ENCODE data around the gene GPR35. TPM values are rescaled to one million over a fixed set of nuclear protein-coding genes. Genes with fewer than 3 reads are reported as not detected.

The GPR35 gene
- total RNA-seq, 1 donor from 2014 or later = 0.34 TPM

DNA sequence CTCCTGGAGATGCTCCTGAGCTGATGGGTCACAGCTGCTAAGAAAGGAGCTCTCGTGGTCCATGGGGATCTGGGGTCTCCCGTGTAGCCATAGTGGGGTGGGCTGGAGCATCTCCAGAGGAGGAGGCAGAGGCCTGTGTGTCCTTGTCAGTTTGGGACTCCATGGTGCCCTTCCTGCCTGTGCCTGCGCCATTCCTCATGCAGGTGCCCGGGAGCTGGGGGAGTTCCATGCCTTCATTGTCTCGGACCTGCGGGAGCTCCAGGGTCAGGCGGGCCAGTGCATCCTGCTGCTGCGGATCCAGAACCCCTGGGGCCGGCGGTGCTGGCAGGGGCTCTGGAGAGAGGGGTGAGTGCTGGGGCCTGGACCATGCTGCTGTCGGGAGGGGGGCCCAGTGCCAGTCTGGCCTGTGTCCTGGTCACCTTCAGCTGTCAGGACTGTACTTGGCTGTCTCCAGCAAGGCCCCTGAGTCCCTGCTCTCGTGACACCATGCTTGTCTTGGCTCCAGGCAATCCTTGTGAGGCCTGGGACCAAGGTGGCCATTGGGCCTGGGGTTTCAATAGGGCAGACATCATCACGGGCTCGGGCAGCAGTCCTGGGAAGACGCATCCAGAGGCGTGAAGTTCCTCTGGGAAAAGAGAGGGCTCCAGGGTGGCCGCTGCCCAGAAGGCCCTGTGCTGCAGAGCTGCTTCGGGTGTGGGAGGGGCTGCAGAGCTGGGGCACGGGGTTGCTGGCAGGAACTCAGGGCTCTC, 31.4 kb upstream of the GPR35 start:
- Mint-ChIP-seq H3K27ac (no peak overlapping the region), H3K4me1 (peaks cover 3% of the 10 kb centered on the region), H3K4me3 (no peak overlapping the region), H3K9me3 (no peaks in the 10 kb centered on the region), H3K36me3 (peaks cover 6% of the 10 kb centered on the region), H3K27me3 (ENCODE audit: insufficient read depth, low read depth) (no peaks in the 10 kb centered on the region)
- Histone ChIP-seq H2AFZ (replicated peaks) (no peak overlapping the region), H3K4me1 (no peaks in the 10 kb centered on the region), H3K4me2 (no peak overlapping the region), H3K9me3 (ENCODE audit: low read depth) (no peaks in the 10 kb centered on the region), H3K9ac (no peak overlapping the region), H3K4me3 (no peak overlapping the region), H3K27ac (no peak overlapping the region), H3K27me3 (no peaks in the 10 kb centered on the region), H3K36me3 (no peaks in the 10 kb centered on the region), H3K79me2 (ENCODE audit: low read depth) (peaks cover 17% of the 10 kb centered on the region), H4K20me1 (ENCODE audit: low read depth) (peaks cover 16% of the 10 kb centered on the region), H3F3A (ENCODE audit: low read depth) (no peaks in the 10 kb centered on the region)
- TF ChIP-seq EZH2 (IDR thresholded peaks at IDR 0.05) (no peak), EZH2phosphoT487 (IDR thresholded peaks at IDR 0.05) (no peak)
- TF ChIP-seq, protein P1, sequence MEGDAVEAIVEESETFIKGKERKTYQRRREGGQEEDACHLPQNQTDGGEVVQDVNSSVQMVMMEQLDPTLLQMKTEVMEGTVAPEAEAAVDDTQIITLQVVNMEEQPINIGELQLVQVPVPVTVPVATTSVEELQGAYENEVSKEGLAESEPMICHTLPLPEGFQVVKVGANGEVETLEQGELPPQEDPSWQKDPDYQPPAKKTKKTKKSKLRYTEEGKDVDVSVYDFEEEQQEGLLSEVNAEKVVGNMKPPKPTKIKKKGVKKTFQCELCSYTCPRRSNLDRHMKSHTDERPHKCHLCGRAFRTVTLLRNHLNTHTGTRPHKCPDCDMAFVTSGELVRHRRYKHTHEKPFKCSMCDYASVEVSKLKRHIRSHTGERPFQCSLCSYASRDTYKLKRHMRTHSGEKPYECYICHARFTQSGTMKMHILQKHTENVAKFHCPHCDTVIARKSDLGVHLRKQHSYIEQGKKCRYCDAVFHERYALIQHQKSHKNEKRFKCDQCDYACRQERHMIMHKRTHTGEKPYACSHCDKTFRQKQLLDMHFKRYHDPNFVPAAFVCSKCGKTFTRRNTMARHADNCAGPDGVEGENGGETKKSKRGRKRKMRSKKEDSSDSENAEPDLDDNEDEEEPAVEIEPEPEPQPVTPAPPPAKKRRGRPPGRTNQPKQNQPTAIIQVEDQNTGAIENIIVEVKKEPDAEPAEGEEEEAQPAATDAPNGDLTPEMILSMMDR (IDR thresholded peaks at IDR 0.05) = no peak
- no peak for DNase-seq (ENCODE audit: low spot score)

DNA sequence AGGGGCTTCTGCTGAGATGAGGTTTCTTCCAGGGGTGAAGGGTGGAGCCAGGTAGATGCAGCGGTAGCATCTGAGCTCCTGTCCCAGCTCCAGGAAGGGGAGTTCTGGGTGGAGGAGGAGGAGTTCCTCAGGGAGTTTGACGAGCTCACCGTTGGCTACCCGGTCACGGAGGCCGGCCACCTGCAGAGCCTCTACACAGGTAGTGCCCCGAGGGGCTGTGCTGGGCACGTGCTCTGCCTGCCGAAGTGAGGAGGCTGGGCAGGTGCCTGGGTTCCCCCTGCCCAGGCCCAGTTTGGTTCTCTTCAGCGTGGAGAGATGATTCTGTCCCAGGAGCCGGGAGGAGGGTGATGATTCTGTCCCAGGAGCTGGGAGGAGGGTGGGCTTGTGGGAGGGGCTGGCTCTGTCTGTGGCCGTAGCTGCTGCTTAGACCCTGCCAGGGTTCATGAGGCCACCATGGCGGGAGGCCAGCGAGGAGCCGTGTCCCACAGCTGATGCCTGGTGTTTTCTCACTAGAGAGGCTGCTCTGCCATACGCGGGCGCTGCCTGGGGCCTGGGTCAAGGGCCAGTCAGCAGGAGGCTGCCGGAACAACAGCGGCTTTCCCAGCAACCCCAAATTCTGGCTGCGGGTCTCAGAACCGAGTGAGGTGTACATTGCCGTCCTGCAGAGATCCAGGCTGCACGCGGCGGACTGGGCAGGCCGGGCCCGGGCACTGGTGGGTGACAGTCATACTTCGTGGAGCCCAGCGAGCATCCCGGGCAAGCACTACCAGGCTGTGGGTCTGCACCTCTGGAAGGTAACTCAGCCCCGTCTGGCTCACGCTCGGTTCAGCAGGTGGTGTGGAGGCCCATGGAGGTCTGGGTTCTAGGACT, 30.5 kb upstream of the GPR35 start:
- no peak overlapping the region for H3K4me3 Mint-ChIP-seq
- TF ChIP-seq, protein P1 (IDR thresholded peaks at IDR 0.05) = no peak
- TF ChIP-seq EZH2phosphoT487 (IDR thresholded peaks at IDR 0.05) (no peak), EZH2 (IDR thresholded peaks at IDR 0.05) (no peak)
- Histone ChIP-seq H3K4me2 (no peak overlapping the region), H3K4me1 (no peaks in the 10 kb centered on the region), H3K36me3 (no peaks in the 10 kb centered on the region), H2AFZ (replicated peaks) (no peak overlapping the region), H3K79me2 (ENCODE audit: low read depth) (peaks cover 9% of the 10 kb centered on the region), H3K9me3 (ENCODE audit: low read depth) (no peaks in the 10 kb centered on the region), H3K9ac (no peak overlapping the region), H3K27ac (no peak overlapping the region), H3K4me3 (no peak overlapping the region), H4K20me1 (ENCODE audit: low read depth) (peaks cover 11% of the 10 kb centered on the region), H3K27me3 (no peaks in the 10 kb centered on the region), H3F3A (ENCODE audit: low read depth) (no peaks in the 10 kb centered on the region)
- no peaks in the 10 kb centered on the region for H3K9me3 Mint-ChIP-seq
- no peak for DNase-seq (ENCODE audit: low spot score)
- H3K27ac Mint-ChIP-seq = no peak overlapping the region
- H3K27me3 Mint-ChIP-seq (ENCODE audit: insufficient read depth, low read depth) = no peaks in the 10 kb centered on the region
- H3K4me1 Mint-ChIP-seq = no peaks in the 10 kb centered on the region
- peaks cover 2% of the 10 kb centered on the region for H3K36me3 Mint-ChIP-seq

DNA sequence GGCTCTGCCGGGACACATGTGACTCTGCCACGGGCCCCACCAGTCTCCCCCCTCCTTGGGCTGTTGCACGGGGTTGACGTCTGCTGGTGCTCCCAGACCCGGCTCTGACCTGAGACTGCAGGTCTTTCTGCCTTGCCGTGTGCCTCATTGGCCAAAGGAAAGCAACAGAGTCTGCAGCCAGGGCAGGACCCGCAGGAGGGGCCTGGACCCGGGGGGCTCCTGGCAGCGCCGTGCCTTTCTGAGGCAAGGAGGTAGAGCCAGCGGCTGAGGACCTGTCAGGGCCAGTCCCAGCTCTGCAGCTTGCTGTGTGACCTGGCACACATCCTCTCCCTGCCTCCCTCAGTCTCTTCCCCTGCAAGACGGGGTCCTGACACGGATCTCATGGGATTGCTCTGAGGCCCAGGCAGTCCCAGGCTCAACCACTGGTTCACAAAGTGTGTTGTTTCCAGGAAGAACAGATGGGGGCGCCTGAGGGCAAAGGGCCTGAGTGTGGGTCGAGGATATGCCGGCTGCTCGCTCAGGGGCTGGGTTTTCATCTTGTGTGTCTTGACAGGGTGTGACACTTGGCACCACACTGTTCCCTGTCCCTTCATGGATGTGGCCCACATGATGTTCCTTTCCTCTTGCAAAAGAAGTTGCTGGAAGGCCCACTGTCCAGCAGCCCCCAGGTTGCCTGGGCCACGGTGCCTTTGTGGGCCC, 29.8 kb upstream of the GPR35 start:
- Mint-ChIP-seq H3K27me3 (ENCODE audit: insufficient read depth, low read depth) (no peaks in the 10 kb centered on the region), H3K4me1 (no peaks in the 10 kb centered on the region), H3K27ac (no peak overlapping the region), H3K9me3 (no peaks in the 10 kb centered on the region), H3K36me3 (peaks cover 5% of the 10 kb centered on the region), H3K4me3 (no peak overlapping the region)
- Histone ChIP-seq H3K4me3 (no peak overlapping the region), H3F3A (ENCODE audit: low read depth) (no peaks in the 10 kb centered on the region), H3K4me1 (no peaks in the 10 kb centered on the region), H3K4me2 (no peak overlapping the region), H3K9ac (no peak overlapping the region), H3K9me3 (ENCODE audit: low read depth) (no peaks in the 10 kb centered on the region), H2AFZ (replicated peaks) (no peak overlapping the region), H4K20me1 (ENCODE audit: low read depth) (peaks cover 11% of the 10 kb centered on the region), H3K27ac (no peak overlapping the region), H3K79me2 (ENCODE audit: low read depth) (peaks cover under 1% of the 10 kb centered on the region), H3K36me3 (no peaks in the 10 kb centered on the region), H3K27me3 (no peaks in the 10 kb centered on the region)
- DNase-seq (ENCODE audit: low spot score) = peak; percentile 61
- TF ChIP-seq, protein P1 (IDR thresholded peaks at IDR 0.05) = peak; percentile 55
- TF ChIP-seq EZH2phosphoT487 (IDR thresholded peaks at IDR 0.05) (no peak), EZH2 (IDR thresholded peaks at IDR 0.05) (no peak)
